GM13977 (cell line): Measurements from ENCODE around the gene TBX2.

Experiments
- DNase-seq: peaks from one replicate; pipeline ENCODE4 v3.0.0; 2012; ENCODE audit warnings: low spot score
- CTCF ChIP-seq: IDR thresholded peaks from 2 replicates; pipeline ENCODE4 v1.5.1; 2012; ENCODE audit warnings: mild to moderate bottlenecking, control low read depth; ENCODE audit not compliant: insufficient read depth; ENCODE audit errors: extremely low read depth, missing control alignments
- in situ Hi-C: fragments of 300-500 bp; cut with MboI; formaldehyde crosslinking; loops from one replicate; pipeline ENCODE4 v1.12.0; 2022; ENCODE audit warnings: low sequenced_read_pairs, low pct_unique_long_range_greater_than_20kb, mixed read lengths, inconsistent platforms; ENCODE audit not compliant: unreplicated experiment

TBX2 gene

GRCh38 chr17:61442136-61442775 lies 42.6 kb downstream of the TBX2 start:
- in situ Hi-C loops, result no loop called here
- TF ChIP-seq CTCF, result no peak
- no peak for DNase-seq

- no peak for TF ChIP-seq CTCF
- in situ Hi-C loops, result no loop called here
- no peak for DNase-seq
Measured at GRCh38 chr17:61442878-61443474, 43.3 kb downstream of the TBX2 start.

GRCh38 chr17:61443475-61443882 lies 43.8 kb downstream of the TBX2 start:
- in situ Hi-C loops, result no loop called here
- DNase-seq, result no peak
- no peak for TF ChIP-seq CTCF

- no peak for TF ChIP-seq CTCF
- in situ Hi-C loops, result no loop called here
- DNase-seq, result no peak
Measured at GRCh38 chr17:61444075-61444474, 44.4 kb downstream of the TBX2 start.

- TF ChIP-seq CTCF, result no peak
- DNase-seq, result no peak
- in situ Hi-C loops, result no loop called here
Measured at GRCh38 chr17:61444831-61445230, 45.2 kb downstream of the TBX2 start.

GRCh38 chr17:61447358-61447757 lies 47.7 kb downstream of the TBX2 start:
- in situ Hi-C loops, result no loop called here
- no peak for DNase-seq
- no peak for TF ChIP-seq CTCF
